Memory B cell (primary cell): ENCODE measurements around the gene IFNA5.
A peak's percentile ranks its signal among the peaks of the same experiment; 100 is the strongest.

ENCODE experiments used
- ATAC-seq: fragments of 150-1000 bp; cut with Tn5 transposase; 2 replicates; pipeline ENCODE4 v1.10.0; 2021; ENCODE audit warnings: low read depth, mild to moderate bottlenecking, moderate library complexity
- DNase-seq, 2 donors: peaks; one replicate each; pipeline ENCODE4 v3.0.0; 2022; ENCODE audit warnings: low spot score in 2 of 2
- H3K27ac Mint-ChIP-seq: one replicate; pipeline ENCODE4 v1.8.0; 2022; ENCODE audit warnings: mild to moderate bottlenecking, moderate library complexity, mixed read lengths
- H3K27me3 Mint-ChIP-seq: one replicate; pipeline ENCODE4 v1.8.0; 2022; ENCODE audit warnings: mixed read lengths
- H3K36me3 Mint-ChIP-seq: one replicate; pipeline ENCODE4 v1.8.0; 2022; ENCODE audit warnings: mild to moderate bottlenecking, mixed read lengths
- H3K4me1 Mint-ChIP-seq: one replicate; pipeline ENCODE4 v1.8.0; 2022; ENCODE audit warnings: mixed read lengths
- H3K4me3 Mint-ChIP-seq: one replicate; pipeline ENCODE4 v1.8.0; 2022; ENCODE audit warnings: mild to moderate bottlenecking, moderate library complexity, mixed read lengths
- H3K9me3 Mint-ChIP-seq: one replicate; pipeline ENCODE4 v1.8.0; 2022; ENCODE audit warnings: mixed read lengths

The IFNA5 gene

DNA sequence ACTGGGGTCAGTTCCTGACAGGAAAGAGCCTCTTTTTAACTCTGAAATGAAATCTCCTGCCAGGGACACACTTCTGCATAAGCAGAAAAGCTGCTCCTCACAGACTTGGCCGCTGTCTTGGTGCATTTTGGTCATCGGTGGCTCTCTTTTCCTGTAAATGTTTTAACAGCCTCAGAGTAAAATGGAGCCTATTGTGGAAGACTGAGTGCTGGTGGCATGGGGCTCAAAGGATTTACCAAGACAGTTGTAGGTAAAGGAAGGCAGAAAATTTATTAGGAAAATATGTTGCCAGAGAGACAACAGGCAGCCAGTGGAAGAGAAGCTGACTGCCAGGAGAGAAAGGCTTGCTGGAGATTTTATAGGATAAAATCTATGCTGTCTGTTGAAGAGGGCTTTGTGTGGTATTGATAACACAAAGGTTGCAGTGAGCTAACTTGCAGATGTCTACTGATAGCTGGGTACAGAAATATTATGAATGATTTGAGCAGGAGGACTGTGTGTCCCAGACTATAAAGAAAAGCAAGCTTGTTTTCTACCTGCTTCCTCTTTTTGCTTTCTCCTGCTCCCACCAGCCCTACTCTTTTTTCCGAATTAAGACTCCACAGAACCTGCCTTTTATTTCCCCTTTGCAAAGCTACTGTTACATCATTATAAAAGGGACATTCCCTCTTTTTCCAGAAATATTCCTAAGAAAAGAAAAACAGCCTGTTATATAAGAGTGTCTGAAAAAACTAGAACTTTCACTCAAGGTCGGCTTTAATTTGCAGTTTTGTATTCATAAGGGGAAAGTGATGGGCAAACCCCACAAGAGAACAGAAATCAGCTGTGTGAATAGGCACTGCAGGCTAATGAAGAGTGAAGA lies 37.4 kb downstream of the IFNA5 start:
- Mint-ChIP-seq H3K27me3 (peaks cover 9% of the 10 kb centered on the region), H3K36me3 (no peaks in the 10 kb centered on the region), H3K4me1 (peaks cover 5% of the 10 kb centered on the region), H3K4me3 (no peak overlapping the region), H3K9me3 (peaks cover 3% of the 10 kb centered on the region), H3K27ac (no peak overlapping the region)
- DNase-seq (no peak), ATAC-seq (peak; percentile 59)

DNA sequence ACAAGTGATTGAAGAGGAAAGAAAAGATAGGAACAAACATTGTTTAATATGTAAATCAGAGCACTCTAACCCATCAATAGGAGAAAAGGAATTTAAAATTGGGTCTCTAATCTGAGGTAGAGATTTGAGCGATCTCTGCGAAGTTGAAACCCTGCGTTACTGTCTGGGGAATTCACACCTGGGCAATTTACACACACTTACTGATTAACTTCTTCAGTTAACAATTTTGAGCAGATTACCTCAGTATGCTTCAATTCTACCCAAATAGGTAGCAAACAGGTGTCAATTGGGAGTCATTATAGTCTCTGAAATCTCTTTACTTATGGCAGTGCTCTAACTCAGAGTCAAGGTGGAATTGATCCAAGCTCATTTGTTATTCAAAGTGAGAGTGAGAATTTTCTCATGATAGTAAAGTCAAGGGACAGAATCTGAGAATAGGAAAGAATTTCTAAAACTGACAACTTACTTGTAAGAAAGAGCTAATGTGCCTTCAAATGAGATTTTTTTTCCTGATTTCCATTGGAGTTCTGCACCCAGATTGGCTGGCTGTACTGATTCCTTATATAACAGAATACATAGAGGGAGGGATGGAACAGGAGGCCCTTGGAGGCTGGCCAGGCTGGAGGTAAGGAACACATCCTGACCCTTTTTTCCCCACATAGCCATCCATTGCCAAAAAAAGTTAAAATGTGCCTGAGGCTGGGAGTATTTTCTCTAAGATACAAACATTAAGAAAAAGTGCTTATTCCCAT lies 38.2 kb downstream of the IFNA5 start:
- no peak for DNase-seq
- no peak overlapping the region for H3K4me3 Mint-ChIP-seq
- H3K9me3 Mint-ChIP-seq, result peaks cover 3% of the 10 kb centered on the region

GRCh38 chr9:21265421-21266189 lies 39.5 kb downstream of the IFNA5 start:
- no peak overlapping the region for H3K4me3 Mint-ChIP-seq
- no peaks in the 10 kb centered on the region for H3K9me3 Mint-ChIP-seq
- ATAC-seq (no peak), DNase-seq (no peak)
- H3K4me1 Mint-ChIP-seq, result peaks cover 5% of the 10 kb centered on the region
- H3K36me3 Mint-ChIP-seq, result no peaks in the 10 kb centered on the region
- no peak overlapping the region for H3K27ac Mint-ChIP-seq
- peaks cover 3% of the 10 kb centered on the region for H3K27me3 Mint-ChIP-seq

More for the DNA sequence above, 38.2 kb downstream of the IFNA5 start:
- Mint-ChIP-seq H3K4me1 (peaks cover 5% of the 10 kb centered on the region), H3K36me3 (no peaks in the 10 kb centered on the region), H3K27ac (no peak overlapping the region), H3K27me3 (peaks cover 9% of the 10 kb centered on the region)
- ATAC-seq, result no peak

- ATAC-seq (no peak), DNase-seq (no peak)
- Mint-ChIP-seq H3K27me3 (peaks cover 11% of the 10 kb centered on the region), H3K9me3 (no peaks in the 10 kb centered on the region), H3K4me3 (no peak overlapping the region), H3K36me3 (no peaks in the 10 kb centered on the region), H3K27ac (no peak overlapping the region), H3K4me1 (peaks cover 2% of the 10 kb centered on the region)
Measured at GRCh38 chr9:21255538-21256212, 49.4 kb downstream of the IFNA5 start.
